H9 (cell line): Measurements from ENCODE around the gene AIF1. TPM values are rescaled to one million over a fixed set of nuclear protein-coding genes. Genes with fewer than 3 reads are reported as not detected.

Source experiments
- DNase-seq: peaks from one replicate; pipeline ENCODE4 v3.0.0-alpha.2; 2017
- H2AFZ ChIP-seq: one replicate; pipeline ENCODE4 v1.6.1; 2013; ENCODE audit warnings: mild to moderate bottlenecking, low read length, control low read depth, moderate library complexity
- H2AK5ac ChIP-seq: 2 replicates; pipeline ENCODE4 v1.6.1; 2013; ENCODE audit warnings: low read length, control low read depth, mixed read lengths; ENCODE audit not compliant: insufficient read length
- H2BK120ac ChIP-seq: one replicate; pipeline ENCODE4 v1.6.1; 2013; ENCODE audit warnings: low read depth, mild to moderate bottlenecking, low read length, control low read depth, inconsistent platforms; ENCODE audit not compliant: poor library complexity, severe bottlenecking
- H2BK12ac ChIP-seq: 2 replicates; pipeline ENCODE4 v1.6.1; 2013; ENCODE audit warnings: low read length, control low read depth, mixed read lengths, low read depth; ENCODE audit not compliant: insufficient read length
- H2BK15ac ChIP-seq: 2 replicates; pipeline ENCODE4 v1.6.1; 2013; ENCODE audit warnings: low read depth, low read length, control low read depth
- H2BK20ac ChIP-seq: one replicate; pipeline ENCODE4 v1.6.1; 2013; ENCODE audit warnings: low read depth, mild to moderate bottlenecking, low read length, control low read depth, inconsistent platforms; ENCODE audit not compliant: poor library complexity, severe bottlenecking
- H2BK5ac ChIP-seq: 2 replicates; pipeline ENCODE4 v1.6.1; 2013; ENCODE audit warnings: low read length, control low read depth, mixed read lengths; ENCODE audit not compliant: insufficient read length
- H3K14ac ChIP-seq: 2 replicates; pipeline ENCODE4 v1.6.1; 2013; ENCODE audit warnings: low read length, control low read depth; ENCODE audit not compliant: insufficient read depth
- H3K18ac ChIP-seq: 2 replicates; pipeline ENCODE4 v1.6.1; 2013; ENCODE audit warnings: low read depth, mild to moderate bottlenecking, mixed read lengths, low read length, control low read depth; ENCODE audit not compliant: insufficient read length
- H3K23ac ChIP-seq: 2 replicates; pipeline ENCODE4 v1.6.1; 2013; ENCODE audit warnings: low read length, control low read depth, mixed read lengths, low read depth; ENCODE audit not compliant: insufficient read length
- H3K23me2 ChIP-seq: 2 replicates; pipeline ENCODE4 v1.6.1; 2013; ENCODE audit warnings: low read depth, mild to moderate bottlenecking, mixed read lengths, low read length, control low read depth; ENCODE audit not compliant: insufficient read length, poor library complexity, severe bottlenecking
- H3K27ac ChIP-seq: 2 replicates; pipeline ENCODE4 v1.5.1; 2013; ENCODE audit warnings: low read length, control low read depth, mixed read lengths, low read depth; ENCODE audit not compliant: insufficient read length
- H3K27me3 ChIP-seq: 2 replicates; pipeline ENCODE4 v1.6.1; 2013; ENCODE audit warnings: low read length, control low read depth, inconsistent platforms; ENCODE audit not compliant: insufficient read depth
- H3K4ac ChIP-seq: 2 replicates; pipeline ENCODE4 v1.6.1; 2013; ENCODE audit warnings: low read depth, mild to moderate bottlenecking, control low read depth, inconsistent platforms, low read length, moderate library complexity
- H3K4me1 ChIP-seq: 2 replicates; pipeline ENCODE4 v1.6.1; 2013; ENCODE audit warnings: low read length, control low read depth, inconsistent platforms; ENCODE audit not compliant: insufficient read depth
- H3K4me2 ChIP-seq: 2 replicates; pipeline ENCODE4 v1.6.1; 2013; ENCODE audit warnings: low read length, control low read depth, mixed read lengths; ENCODE audit not compliant: insufficient read length, insufficient read depth
- H3K56ac ChIP-seq: 2 replicates; pipeline ENCODE4 v1.6.1; 2013; ENCODE audit warnings: low read depth, mild to moderate bottlenecking, mixed read lengths, low read length, control low read depth; ENCODE audit not compliant: insufficient read length
- H3K79me1 ChIP-seq: 2 replicates; pipeline ENCODE4 v1.6.1; 2013; ENCODE audit warnings: low read depth, mild to moderate bottlenecking, moderate library complexity, low read length, control low read depth, inconsistent platforms; ENCODE audit not compliant: insufficient read depth, poor library complexity, severe bottlenecking
- H3K79me2 ChIP-seq: 2 replicates; pipeline ENCODE4 v1.6.1; 2013; ENCODE audit warnings: low read length, control low read depth, inconsistent platforms; ENCODE audit not compliant: insufficient read depth
- H3K9ac ChIP-seq: 2 replicates; pipeline ENCODE4 v1.6.1; 2013; ENCODE audit warnings: low read length, control low read depth, mixed read lengths; ENCODE audit not compliant: insufficient read length; ENCODE audit errors: extremely low read depth
- H3K9me3 ChIP-seq: one replicate; pipeline ENCODE4 v1.6.1; 2013; ENCODE audit warnings: low read depth, low read length, inconsistent platforms; ENCODE audit not compliant: control insufficient read depth
- H3T11ph ChIP-seq: one replicate; pipeline ENCODE4 v1.6.1; 2013; ENCODE audit warnings: mild to moderate bottlenecking, low read length, control low read depth, inconsistent platforms
- H4K20me1 ChIP-seq: one replicate; pipeline ENCODE4 v1.6.1; 2013; ENCODE audit not compliant: control insufficient read depth, insufficient read length, insufficient read depth
- H4K5ac ChIP-seq: 2 replicates; pipeline ENCODE4 v1.6.1; 2013; ENCODE audit warnings: low read depth, mild to moderate bottlenecking, mixed read lengths, low read length, control low read depth; ENCODE audit not compliant: insufficient read length
- H4K8ac ChIP-seq: replicated peaks from 2 replicates; pipeline ENCODE4 v1.6.1; 2013; ENCODE audit warnings: low read length, control low read depth, mixed read lengths, low read depth; ENCODE audit not compliant: insufficient read length
- H4K91ac ChIP-seq: 2 replicates; pipeline ENCODE4 v1.6.1; 2013; ENCODE audit warnings: low read depth, mild to moderate bottlenecking, moderate library complexity, mixed read lengths, low read length, control low read depth; ENCODE audit not compliant: insufficient read length
- H3K27ac Mint-ChIP-seq, 3 experiments: 2 replicates in 2 of 3; 3 replicates in 1 of 3; pipeline ENCODE4 v1.8.0; 2020 to 2021; ENCODE audit warnings: mixed read lengths in 3 of 3, mild to moderate bottlenecking in 1 of 3, moderate library complexity in 1 of 3
- H3K27me3 Mint-ChIP-seq: 2 replicates; pipeline ENCODE4 v1.8.0; 2021; ENCODE audit warnings: low read depth, mild to moderate bottlenecking, moderate library complexity, mixed read lengths
- H3K36me3 Mint-ChIP-seq, 3 experiments: 2 replicates in 2 of 3; 3 replicates in 1 of 3; pipeline ENCODE4 v1.8.0; 2020 to 2021; ENCODE audit warnings: low read depth in 3 of 3, mixed read lengths in 3 of 3; ENCODE audit not compliant: insufficient read depth in 1 of 3
- H3K4me1 Mint-ChIP-seq, 2 experiments: 2 replicates each; pipeline ENCODE4 v1.8.0; 2020; ENCODE audit warnings: mixed read lengths in 2 of 2
- H3K4me3 Mint-ChIP-seq, 2 experiments: 2 replicates in 1 of 2; 3 replicates in 1 of 2; pipeline ENCODE4 v1.8.0; 2020 to 2021; ENCODE audit warnings: mild to moderate bottlenecking in 2 of 2, mixed read lengths in 2 of 2, moderate library complexity in 1 of 2
- H3K9me3 Mint-ChIP-seq, 2 experiments: 2 replicates in 1 of 2; 3 replicates in 1 of 2; pipeline ENCODE4 v1.8.0; 2020; ENCODE audit warnings: mild to moderate bottlenecking in 2 of 2, mixed read lengths in 2 of 2, moderate library complexity in 1 of 2
- CTCF ChIP-seq: fragments of 200-600 bp; sonication (generic); conservative IDR thresholded peaks from 3 replicates; pipeline ENCODE4 v1.8.0; 2021; ENCODE audit warnings: antibody characterized with exemption, mild to moderate bottlenecking
- WGBS: extraction: QIAGEN DNeasy Blood & Tissue Kit; methylation state at CpG from one replicate; pipeline ENCODE4 v1.1.7; 2013; ENCODE audit warnings: missing lambda C conversion rate, low lambda C conversion rate, mixed read lengths; ENCODE audit not compliant: insufficient read length; ENCODE audit errors: extremely low coverage; 5-methylcytosine and 5-hydroxymethylcytosine counted together
- total RNA-seq: library from RNA; stranded (reverse); gene quantifications from 2 replicates; pipeline ENCODE4 v1.2.1, GENCODE V29; 2021

The AIF1 gene
- total RNA-seq, 1 experiment from 2014 or later: 4.2 TPM

- peak overlapping the region; percentile 87 to 92 for H3K4me3 Mint-ChIP-seq
Observed at GRCh38 chr6:31658983-31659648, 44.1 kb downstream of the AIF1 start.

More at GRCh38 chr6:31658983-31659648, 44.1 kb downstream of the AIF1 start:
- no peak overlapping the region for H2BK15ac ChIP-seq
- DNase-seq: no peak
- H2BK12ac ChIP-seq: no peak overlapping the region
- no peak overlapping the region for H3K56ac ChIP-seq
- H3K27me3 ChIP-seq: no peaks in the 10 kb centered on the region
- H3K4me1 ChIP-seq: no peaks in the 10 kb centered on the region
- no peak overlapping the region for H4K8ac ChIP-seq
- no peaks in the 10 kb centered on the region for H3K9me3 Mint-ChIP-seq
- no peak for TF ChIP-seq CTCF
- H3K36me3 Mint-ChIP-seq: peaks cover 17 to 43% (median 36%) of the 10 kb centered on the region in 3 experiments; a peak in 6 of 7 replicates
- no peaks in the 10 kb centered on the region; the same call in 1 of the 2 replicates for H3K27me3 Mint-ChIP-seq
- no peak overlapping the region for H2AK5ac ChIP-seq
- no peak overlapping the region for H2AFZ ChIP-seq
- H2BK20ac ChIP-seq: no peak overlapping the region
- H2BK5ac ChIP-seq: no peak overlapping the region
- H3T11ph ChIP-seq: no peak overlapping the region
- no peak overlapping the region for H4K91ac ChIP-seq
- H2BK120ac ChIP-seq: no peak overlapping the region
- H3K23me2 ChIP-seq: peaks cover 7% of the 10 kb centered on the region
- no peak overlapping the region for H3K9ac ChIP-seq
- no peak overlapping the region for H3K14ac ChIP-seq
- H3K18ac ChIP-seq: no peak overlapping the region
- WGBS: no CpG with 5 or more reads among the region's 13 CpGs
- no peak overlapping the region for H3K23ac ChIP-seq
- no peaks in the 10 kb centered on the region for H3K9me3 ChIP-seq
- peak overlapping the region; percentile 73 for H3K4me2 ChIP-seq
- no peaks in the 10 kb centered on the region for H4K20me1 ChIP-seq
- no peak overlapping the region for H3K4ac ChIP-seq
- H3K79me2 ChIP-seq: peaks cover 4% of the 10 kb centered on the region; the same call in 1 of the 2 replicates
- no peak overlapping the region for H4K5ac ChIP-seq
- H3K27ac ChIP-seq: no peak overlapping the region
- H3K79me1 ChIP-seq: peaks cover 13% of the 10 kb centered on the region
- no peak overlapping the region; a peak in 1 of 7 replicates for H3K27ac Mint-ChIP-seq
- H3K4me1 Mint-ChIP-seq: peaks cover 30 to 36% of the 10 kb centered on the region in 2 experiments
